HepG2 (cell line): Measurements from ENCODE around the gene PIGO. TPM values are rescaled to one million over a fixed set of nuclear protein-coding genes. Genes with fewer than 3 reads are reported as not detected.

Experiments
- BCL6 ChIP-seq: IDR thresholded peaks from 2 replicates; pipeline ENCODE4 v1.6.1; 2016; ENCODE audit warnings: missing genetic modification reagents, missing compliant biosample characterization
- CTCF ChIP-seq: sonication (generic); formaldehyde crosslinking; IDR thresholded peaks from 2 replicates; pipeline ENCODE4 v1.5.0; 2020; ENCODE audit warnings: mild to moderate bottlenecking, missing genetic modification reagents, moderate library complexity
- ELF1 ChIP-seq: sonication (generic); formaldehyde crosslinking; IDR thresholded peaks from 2 replicates; pipeline ENCODE4 v1.4.0; 2020; ENCODE audit warnings: missing genetic modification reagents
- FOXA1 ChIP-seq, 2 experiments: fragments of 450-650 bp in 1 of 2; sonication (generic) in 1 of 2; formaldehyde crosslinking in 1 of 2; IDR thresholded peaks; 2 replicates each; pipeline versions ENCODE4 v1.4.0 to v1.6.1; 2016 to 2020; ENCODE audit warnings: missing genetic modification reagents in 1 of 2
- TARDBP ChIP-seq: sonication (generic); formaldehyde crosslinking; IDR thresholded peaks from 2 replicates; pipeline ENCODE4 v1.8.0; 2022; ENCODE audit warnings: mild to moderate bottlenecking, missing genetic modification reagents
- ZBTB40 ChIP-seq, 2 experiments: fragments of 450-650 bp in 1 of 2; sonication (generic) in 1 of 2; formaldehyde crosslinking in 1 of 2; IDR thresholded peaks; 2 replicates each; pipeline versions ENCODE4 v1.6.1 to v1.8.0; 2016 to 2022; ENCODE audit warnings: antibody characterized with exemption in 1 of 2, mild to moderate bottlenecking in 1 of 2, missing genetic modification reagents in 1 of 2
- ZFP1 ChIP-seq: IDR thresholded peaks from 2 replicates; pipeline ENCODE4 v1.6.1; 2016
- ZNF563 ChIP-seq: sonication (generic); formaldehyde crosslinking; IDR thresholded peaks from 2 replicates; pipeline ENCODE4 v1.8.0; 2022; ENCODE audit warnings: mild to moderate bottlenecking, moderate library complexity, missing genetic modification reagents
- polyA plus RNA-seq, 8 experiments: library from polyadenylated mRNA; depleted of rRNA in 3 of 8; stranded (reverse) in 7 of 8; unstranded in 1 of 8; fragments of >200 nt; fragmentation: Illumina TruSeq in 4 of 8; extraction: Trizol in 4 of 8; gene quantifications; 2 replicates each; pipeline versions ENCODE4 v1.2.1 to v1.2.3, GENCODE V29; 2011 to 2016; ENCODE audit warnings: low read depth in 4 of 8, missing spikeins in 1 of 8, mixed read lengths in 1 of 8; ENCODE audit not compliant: insufficient read depth in 1 of 8
- total RNA-seq, 5 experiments: library from RNA; depleted of rRNA; stranded (reverse); fragments of >200 nt; fragmentation: Illumina TruSeq; extraction: Trizol; gene quantifications; 2 replicates each; pipeline ENCODE4 v1.2.3, GENCODE V29; 2016; ENCODE audit warnings: low read depth in 1 of 5
- TF ChIP-seq, protein P1 (sequence below): sonication (generic); formaldehyde crosslinking; IDR thresholded peaks from 2 replicates; pipeline ENCODE4 v1.4.0; 2020; ENCODE audit warnings: missing genetic modification reagents

PIGO gene
- total and polyA plus RNA-seq, 2 of the 13 experiments (the other 11 are each of a cell fraction or from before 2014, with no cell fraction given), result 20.5 to 26.2 TPM

GRCh38 chr9:35051069-35051967 lies 45.1 kb downstream of the PIGO start (continued):
- TF ChIP-seq ZFP1 (CRISPR knock-in tag) (no peak), FOXA1 (IDR thresholded peaks at IDR 0.05) (no peak), FOXA1 (CRISPR knock-in tag; IDR thresholded peaks at IDR 0.05) (peak; percentile 28; the same call in 1 of the 2 replicates), ELF1 (CRISPR knock-in tag) (no peak), ZBTB40 (IDR thresholded peaks at IDR 0.05) (peak; percentile 81), ZBTB40 (CRISPR knock-in tag; IDR thresholded peaks at IDR 0.05) (peak; percentile 97), CTCF (CRISPR knock-in tag) (peak; percentile 73), BCL6 (CRISPR knock-in tag) (no peak), ZNF563 (CRISPR knock-in tag) (no peak), TARDBP (CRISPR knock-in tag) (no peak)
- TF ChIP-seq, protein P1, sequence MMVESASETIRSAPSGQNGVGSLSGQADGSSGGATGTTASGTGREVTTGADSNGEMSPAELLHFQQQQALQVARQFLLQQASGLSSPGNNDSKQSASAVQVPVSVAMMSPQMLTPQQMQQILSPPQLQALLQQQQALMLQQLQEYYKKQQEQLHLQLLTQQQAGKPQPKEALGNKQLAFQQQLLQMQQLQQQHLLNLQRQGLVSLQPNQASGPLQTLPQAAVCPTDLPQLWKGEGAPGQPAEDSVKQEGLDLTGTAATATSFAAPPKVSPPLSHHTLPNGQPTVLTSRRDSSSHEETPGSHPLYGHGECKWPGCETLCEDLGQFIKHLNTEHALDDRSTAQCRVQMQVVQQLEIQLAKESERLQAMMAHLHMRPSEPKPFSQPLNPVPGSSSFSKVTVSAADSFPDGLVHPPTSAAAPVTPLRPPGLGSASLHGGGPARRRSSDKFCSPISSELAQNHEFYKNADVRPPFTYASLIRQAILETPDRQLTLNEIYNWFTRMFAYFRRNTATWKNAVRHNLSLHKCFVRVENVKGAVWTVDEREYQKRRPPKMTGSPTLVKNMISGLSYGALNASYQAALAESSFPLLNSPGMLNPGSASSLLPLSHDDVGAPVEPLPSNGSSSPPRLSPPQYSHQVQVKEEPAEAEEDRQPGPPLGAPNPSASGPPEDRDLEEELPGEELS (CRISPR knock-in tag), result no peak
